ENCODE data around the gene ZNF385B.

Gene ZNF385B

GRCh38 chr2:179478771-179479170, 382.6 kb downstream of the ZNF385B start:
- H3K27ac ChIP-seq, result no peak overlapping the region
- H3K27me3 ChIP-seq, result no peaks in the 10 kb centered on the region
- no peak for TF ChIP-seq CTCF (IDR thresholded peaks at IDR 0.05)
- H3K4me3 ChIP-seq (ENCODE audit: low read depth in 1 of 2, low read length in 1 of 2), result no peak overlapping the region
- no peaks in the 10 kb centered on the region for H3K9me3 ChIP-seq
- H3K4me1 ChIP-seq (ENCODE audit: control insufficient read depth in 1 of 2, insufficient read depth in 1 of 2, low read depth in 1 of 2, low read length in 1 of 2), result no peaks in the 10 kb centered on the region
- H3K36me3 ChIP-seq, result no peaks in the 10 kb centered on the region

GRCh38 chr2:179470992-179471391, 390.4 kb downstream of the ZNF385B start:
- H3K27me3 ChIP-seq, result no peaks in the 10 kb centered on the region
- no peaks in the 10 kb centered on the region for H3K4me1 ChIP-seq (ENCODE audit: control insufficient read depth in 1 of 2, insufficient read depth in 1 of 2, low read depth in 1 of 2, low read length in 1 of 2)
- TF ChIP-seq CTCF (IDR thresholded peaks at IDR 0.05), result no peak
- no peak overlapping the region for H3K4me3 ChIP-seq (ENCODE audit: low read depth in 1 of 2, low read length in 1 of 2)
- no peaks in the 10 kb centered on the region for H3K9me3 ChIP-seq
- H3K27ac ChIP-seq, result no peak overlapping the region
- H3K36me3 ChIP-seq, result no peaks in the 10 kb centered on the region

GRCh38 chr2:179470089-179470488, 391.3 kb downstream of the ZNF385B start:
- Histone ChIP-seq H3K4me1 (ENCODE audit: control insufficient read depth in 1 of 2, insufficient read depth in 1 of 2, low read depth in 1 of 2, low read length in 1 of 2) (no peaks in the 10 kb centered on the region), H3K4me3 (ENCODE audit: low read depth in 1 of 2, low read length in 1 of 2) (no peak overlapping the region), H3K27me3 (no peaks in the 10 kb centered on the region), H3K27ac (no peak overlapping the region), H3K36me3 (no peaks in the 10 kb centered on the region), H3K9me3 (no peaks in the 10 kb centered on the region)
- no peak for TF ChIP-seq CTCF (IDR thresholded peaks at IDR 0.05)

GRCh38 chr2:179467960-179468359, 393.5 kb downstream of the ZNF385B start:
- Histone ChIP-seq H3K4me3 (ENCODE audit: low read depth in 1 of 2, low read length in 1 of 2) (no peak overlapping the region), H3K27ac (no peak overlapping the region), H3K36me3 (no peaks in the 10 kb centered on the region), H3K27me3 (no peaks in the 10 kb centered on the region), H3K9me3 (no peaks in the 10 kb centered on the region), H3K4me1 (ENCODE audit: control insufficient read depth in 1 of 2, insufficient read depth in 1 of 2, low read depth in 1 of 2, low read length in 1 of 2) (no peaks in the 10 kb centered on the region)
- no peak for TF ChIP-seq CTCF (IDR thresholded peaks at IDR 0.05)

GRCh38 chr2:179467111-179467510, 394.3 kb downstream of the ZNF385B start:
- no peak for TF ChIP-seq CTCF (IDR thresholded peaks at IDR 0.05)
- Histone ChIP-seq H3K9me3 (no peaks in the 10 kb centered on the region), H3K4me1 (ENCODE audit: control insufficient read depth in 1 of 2, insufficient read depth in 1 of 2, low read depth in 1 of 2, low read length in 1 of 2) (no peaks in the 10 kb centered on the region), H3K4me3 (ENCODE audit: low read depth in 1 of 2, low read length in 1 of 2) (no peak overlapping the region), H3K27me3 (no peaks in the 10 kb centered on the region), H3K27ac (no peak overlapping the region), H3K36me3 (no peaks in the 10 kb centered on the region)

GRCh38 chr2:179461420-179461819, 400.0 kb downstream of the ZNF385B start:
- H3K27ac ChIP-seq, result no peak overlapping the region
- H3K4me1 ChIP-seq (ENCODE audit: control insufficient read depth in 1 of 2, insufficient read depth in 1 of 2, low read depth in 1 of 2, low read length in 1 of 2), result no peaks in the 10 kb centered on the region
- no peaks in the 10 kb centered on the region for H3K36me3 ChIP-seq
- peaks cover 5% of the 10 kb centered on the region for H3K9me3 ChIP-seq
- no peaks in the 10 kb centered on the region for H3K27me3 ChIP-seq
- TF ChIP-seq CTCF (IDR thresholded peaks at IDR 0.05), result no peak
- no peak overlapping the region for H3K4me3 ChIP-seq (ENCODE audit: low read depth in 1 of 2, low read length in 1 of 2)
